Activated T-cell treated with anti-CD3 and anti-CD28 coated beads for 1 hour (primary cell): ENCODE measurements around the gene NEDD9.

Experiments used
- DNase-seq: peaks from one replicate; pipeline ENCODE4 v3.0.0-alpha.2; 2020; ENCODE audit warnings: low read depth

NEDD9 gene

GRCh38 chr6:11142296-11143027, 90.0 kb downstream of the NEDD9 start:
- no peak for DNase-seq

- no peak for DNase-seq
Observed at GRCh38 chr6:11141295-11141694, 91.2 kb downstream of the NEDD9 start.

GRCh38 chr6:11140056-11140455, 92.4 kb downstream of the NEDD9 start:
- DNase-seq = no peak

- DNase-seq = no peak
Observed at GRCh38 chr6:11139051-11139960, 93.2 kb downstream of the NEDD9 start.

- DNase-seq = no peak
Observed at GRCh38 chr6:11136809-11137208, 95.7 kb downstream of the NEDD9 start.
